SH-SY5Y (cell line): ENCODE data around the gene SPRR1A.

ENCODE experiments used
- GATA2 ChIP-seq: IDR thresholded peaks from 2 replicates; pipeline ENCODE4 v1.6.1; 2011; ENCODE audit warnings: mild to moderate bottlenecking, low read depth, low read length
- GATA3 ChIP-seq: IDR thresholded peaks from 2 replicates; pipeline ENCODE4 v1.6.1; 2011; ENCODE audit warnings: low read depth, mild to moderate bottlenecking, low read length, moderate library complexity

SPRR1A gene

GRCh38 chr1:152964536-152964935, 19.3 kb upstream of the SPRR1A start:
- TF ChIP-seq GATA2 (no peak), GATA3 (no peak)

- TF ChIP-seq GATA3, result no peak
- no peak for TF ChIP-seq GATA2
Measured at GRCh38 chr1:152965853-152966252, 18.0 kb upstream of the SPRR1A start.

GRCh38 chr1:152967201-152967600, 16.7 kb upstream of the SPRR1A start:
- no peak for TF ChIP-seq GATA3
- TF ChIP-seq GATA2, result no peak

GRCh38 chr1:152968248-152968647, 15.6 kb upstream of the SPRR1A start:
- no peak for TF ChIP-seq GATA3
- TF ChIP-seq GATA2, result no peak

GRCh38 chr1:152969036-152969435, 14.8 kb upstream of the SPRR1A start:
- no peak for TF ChIP-seq GATA3
- no peak for TF ChIP-seq GATA2

GRCh38 chr1:152970495-152970894, 13.4 kb upstream of the SPRR1A start, which contains the start of gene SPRR4:
Gene SPRR4, plus strand, starts transcription at chr1:152970648. Its CDS starts 1,243 bp downstream, at chr1:152971891.
- TF ChIP-seq GATA3, result no peak

- TF ChIP-seq GATA2 (no peak), GATA3 (no peak)
Measured at GRCh38 chr1:152972196-152972886, 11.5 kb upstream of the SPRR1A start.

GRCh38 chr1:152976688-152977087, 7.2 kb upstream of the SPRR1A start:
- TF ChIP-seq GATA2 (no peak), GATA3 (no peak)

- TF ChIP-seq GATA3 (no peak), GATA2 (no peak)
Measured at GRCh38 chr1:152977614-152978013, 6.3 kb upstream of the SPRR1A start.

GRCh38 chr1:152980676-152981075, 3.2 kb upstream of the SPRR1A start:
- no peak for TF ChIP-seq GATA2
- TF ChIP-seq GATA3, result no peak

- TF ChIP-seq GATA3, result no peak
- TF ChIP-seq GATA2, result no peak
Measured at GRCh38 chr1:152981146-152981871, 2.6 kb upstream of the SPRR1A start.

GRCh38 chr1:152982076-152982475, 1.8 kb upstream of the SPRR1A start:
- TF ChIP-seq GATA3, result no peak
- no peak for TF ChIP-seq GATA2

GRCh38 chr1:152983234-152983633, 647 bp upstream of the SPRR1A start:
- TF ChIP-seq GATA3 (no peak), GATA2 (no peak)

- TF ChIP-seq GATA3 (no peak), GATA2 (no peak)
Measured at GRCh38 chr1:152986578-152986977, 2.7 kb downstream of the SPRR1A start.

- TF ChIP-seq GATA3, result no peak
Measured at GRCh38 chr1:152993186-152993585, 9.3 kb downstream of the SPRR1A start.
